Prostate gland (tissue), 2 donors: Measurements from ENCODE around the gene DGKG. TPM values are rescaled to one million over a fixed set of nuclear protein-coding genes. Genes with fewer than 3 reads are reported as not detected.

Experiments
- DNase-seq: peaks from one replicate; pipeline ENCODE4 v3.0.0-alpha.2; 2019; ENCODE audit warnings: low spot score
- H3K27ac ChIP-seq, 2 donors: fragments of 200-600 bp; sonication (generic); 2 replicates each; pipeline ENCODE4 v1.5.1; 2017 to 2019
- H3K27me3 ChIP-seq: fragments of 200-600 bp; sonication (generic); replicated peaks from 2 replicates; pipeline ENCODE4 v1.5.1; 2019; ENCODE audit not compliant: insufficient read depth
- H3K36me3 ChIP-seq, 2 donors: fragments of 200-600 bp; sonication (generic); 1 replicate in 1 of 2; 2 replicates in 1 of 2; pipeline versions ENCODE4 v1.5.1 to v1.8.1; 2017 to 2019
- H3K4me1 ChIP-seq: fragments of 200-600 bp; sonication (generic); replicated peaks from 2 replicates; pipeline ENCODE4 v1.5.1; 2019
- H3K4me3 ChIP-seq, 2 donors: fragments of 200-600 bp; sonication (generic); 2 replicates each; pipeline ENCODE4 v1.5.1; 2017 to 2019
- H3K9me3 ChIP-seq: fragments of 200-600 bp; sonication (generic); 2 replicates; pipeline ENCODE4 v1.5.1; 2017
- CTCF ChIP-seq, 4 experiments: fragments of 200-600 bp in 2 of 4; fragments of 450-650 bp in 2 of 4; sonication (generic) in 2 of 4; IDR thresholded peaks; 1 replicate in 3 of 4; 2 replicates in 1 of 4; pipeline ENCODE4 v1.5.1; 2016 to 2019; ENCODE audit warnings: antibody characterized with exemption in 4 of 4, mild to moderate bottlenecking in 2 of 4, moderate library complexity in 2 of 4
- POLR2A ChIP-seq: fragments of 450-650 bp; IDR thresholded peaks from one replicate; pipeline ENCODE4 v1.6.1; 2016; ENCODE audit warnings: antibody characterized with exemption, mild to moderate bottlenecking
- POLR2AphosphoS5 ChIP-seq: sonication (generic); formaldehyde crosslinking; IDR thresholded peaks from one replicate; pipeline ENCODE4 v1.6.1; 2017; ENCODE audit warnings: antibody characterized with exemption
- WGBS: methylation state at CpG from one replicate; pipeline ENCODE4 v1.1.5; 2018; 5-methylcytosine and 5-hydroxymethylcytosine counted together
- intact Hi-C: fragments of 100-400 bp; cut with DNase I; formaldehyde crosslinking; loops from one replicate; pipeline ENCODE4 v1.14.2; 2022
- total RNA-seq, 2 donors: library from RNA; depleted of rRNA; stranded (reverse); fragments of >200 nt; gene quantifications; one replicate each; pipeline ENCODE4 v1.1.0, GENCODE V29; 2016

DGKG gene
- total RNA-seq, 2 donors from 2014 or later, result 1.2 to 2.2 TPM

GRCh38 chr3:186164696-186165095 lies 197.3 kb downstream of the DGKG start:
- Histone ChIP-seq H3K4me3 (no peak overlapping the region), H3K9me3 (no peaks in the 10 kb centered on the region), H3K4me1 (no peaks in the 10 kb centered on the region), H3K27ac (no peak overlapping the region), H3K27me3 (no peaks in the 10 kb centered on the region), H3K36me3 (no peaks in the 10 kb centered on the region)
- intact Hi-C loops, result no loop called here
- no peak for DNase-seq
- 95% methylated on average over 7 of the region's 7 CpGs for WGBS
- no peak for TF ChIP-seq CTCF (IDR thresholded peaks at IDR 0.05)
- TF ChIP-seq POLR2AphosphoS5, result no peak

GRCh38 chr3:186162221-186162620 lies 199.8 kb downstream of the DGKG start:
- Histone ChIP-seq H3K4me3 (no peak overlapping the region), H3K27ac (no peak overlapping the region), H3K36me3 (no peaks in the 10 kb centered on the region), H3K9me3 (no peaks in the 10 kb centered on the region), H3K4me1 (no peaks in the 10 kb centered on the region), H3K27me3 (no peaks in the 10 kb centered on the region)
- no peak for DNase-seq
- TF ChIP-seq POLR2A, result no peak
- TF ChIP-seq POLR2AphosphoS5, result no peak
- TF ChIP-seq CTCF (IDR thresholded peaks at IDR 0.05), result no peak
- intact Hi-C loops, result no loop called here
- WGBS, result 92% methylated on average over 6 of the region's 6 CpGs

GRCh38 chr3:186160691-186161243 lies 201.3 kb downstream of the DGKG start:
- no peaks in the 10 kb centered on the region for H3K27me3 ChIP-seq
- no peaks in the 10 kb centered on the region for H3K9me3 ChIP-seq
- no peak for DNase-seq
- intact Hi-C loops, result no loop called here
- H3K36me3 ChIP-seq, result no peaks in the 10 kb centered on the region
- WGBS, result 87% methylated on average over 12 of the region's 12 CpGs
- no peak overlapping the region for H3K27ac ChIP-seq
- TF ChIP-seq POLR2A (no peak), CTCF (IDR thresholded peaks at IDR 0.05) (no peak), POLR2AphosphoS5 (no peak)
- no peaks in the 10 kb centered on the region for H3K4me1 ChIP-seq
- H3K4me3 ChIP-seq, result no peak overlapping the region

- WGBS, result 78% methylated on average over 2 of the region's 2 CpGs
- Histone ChIP-seq H3K27ac (no peak overlapping the region), H3K36me3 (no peaks in the 10 kb centered on the region), H3K4me3 (no peak overlapping the region), H3K9me3 (no peaks in the 10 kb centered on the region), H3K4me1 (no peaks in the 10 kb centered on the region), H3K27me3 (no peaks in the 10 kb centered on the region)
- TF ChIP-seq POLR2AphosphoS5 (no peak), CTCF (IDR thresholded peaks at IDR 0.05) (no peak), POLR2A (no peak)
- DNase-seq, result no peak
- intact Hi-C loops, result no loop called here
These were observed 207.4 kb downstream of the DGKG start for GRCh38 chr3:186154641-186155040.

GRCh38 chr3:186152889-186153292 lies 209.1 kb downstream of the DGKG start:
- Histone ChIP-seq H3K27me3 (no peaks in the 10 kb centered on the region), H3K4me3 (no peak overlapping the region), H3K36me3 (no peaks in the 10 kb centered on the region), H3K9me3 (no peaks in the 10 kb centered on the region), H3K4me1 (no peaks in the 10 kb centered on the region), H3K27ac (no peak overlapping the region)
- 76% methylated on average over 9 of the region's 9 CpGs for WGBS
- TF ChIP-seq CTCF (IDR thresholded peaks at IDR 0.05), result no peak
- TF ChIP-seq POLR2AphosphoS5, result no peak
- no peak for TF ChIP-seq POLR2A
- no peak for DNase-seq
- intact Hi-C loops, result no loop called here
